Activated CD8-positive, alpha-beta memory T cell treated with anti-CD3 and anti-CD28 coated beads, Interleukin-2, amount 50 U/mL, for 4 hours (primary cell): ENCODE data around the gene MPP3.

Experiments
- DNase-seq: peaks from one replicate; pipeline ENCODE4 v3.0.0-alpha.2; 2020

Gene MPP3

GRCh38 chr17:43830510-43831140 lies 2.3 kb downstream of the MPP3 start:
- no peak for DNase-seq

GRCh38 chr17:43829738-43830137 lies 3.2 kb downstream of the MPP3 start:
- no peak for DNase-seq

DNA sequence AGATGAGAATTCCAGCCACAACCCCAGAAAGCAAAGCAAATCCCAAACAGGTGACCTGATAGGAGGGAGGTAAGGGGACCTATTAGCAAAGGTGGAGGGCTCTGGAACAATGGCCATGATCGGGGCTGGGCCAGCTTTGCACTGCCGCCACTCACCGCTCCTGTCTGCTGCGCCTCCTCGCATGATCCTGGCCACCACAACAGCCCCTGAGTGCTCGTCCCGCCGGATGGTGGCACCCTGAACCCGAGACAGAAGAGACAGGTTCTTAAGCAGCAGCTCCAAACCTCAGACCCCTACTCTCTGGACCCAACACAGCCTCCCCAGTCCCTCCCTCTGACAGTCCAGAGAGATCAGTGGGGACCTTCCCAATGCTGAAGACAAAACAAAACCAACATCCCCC lies 5.3 kb downstream of the MPP3 start:
- no peak for DNase-seq

DNA sequence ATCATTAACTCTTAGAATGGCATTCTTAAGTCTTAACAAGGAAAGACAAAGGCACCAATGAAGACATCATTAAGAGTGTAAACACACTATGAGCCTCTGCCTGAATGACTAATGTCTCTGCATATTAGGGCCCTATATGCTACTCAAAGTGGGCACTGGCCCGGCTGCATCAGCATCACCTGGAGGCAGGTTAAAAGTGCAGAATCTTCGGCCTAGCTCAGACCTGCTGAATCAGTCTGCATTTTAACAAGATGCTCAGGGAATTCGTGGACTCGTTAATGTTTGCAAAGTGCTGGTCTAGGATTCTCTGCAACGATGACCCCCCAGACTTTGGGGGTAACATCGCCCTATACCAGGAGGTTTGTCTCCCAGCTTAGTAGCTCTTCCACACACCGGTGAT lies 6.7 kb downstream of the MPP3 start:
- DNase-seq = no peak

- no peak for DNase-seq
Observed at GRCh38 chr17:43825567-43825966, 7.4 kb downstream of the MPP3 start.

- no peak for DNase-seq
Observed at GRCh38 chr17:43823350-43824084, 9.4 kb downstream of the MPP3 start.

- no peak for DNase-seq
Observed at GRCh38 chr17:43822570-43823190, 10.3 kb downstream of the MPP3 start.

GRCh38 chr17:43820759-43821158 lies 12.2 kb downstream of the MPP3 start:
- DNase-seq = no peak

GRCh38 chr17:43818966-43819365 lies 14.0 kb downstream of the MPP3 start:
- no peak for DNase-seq

DNA sequence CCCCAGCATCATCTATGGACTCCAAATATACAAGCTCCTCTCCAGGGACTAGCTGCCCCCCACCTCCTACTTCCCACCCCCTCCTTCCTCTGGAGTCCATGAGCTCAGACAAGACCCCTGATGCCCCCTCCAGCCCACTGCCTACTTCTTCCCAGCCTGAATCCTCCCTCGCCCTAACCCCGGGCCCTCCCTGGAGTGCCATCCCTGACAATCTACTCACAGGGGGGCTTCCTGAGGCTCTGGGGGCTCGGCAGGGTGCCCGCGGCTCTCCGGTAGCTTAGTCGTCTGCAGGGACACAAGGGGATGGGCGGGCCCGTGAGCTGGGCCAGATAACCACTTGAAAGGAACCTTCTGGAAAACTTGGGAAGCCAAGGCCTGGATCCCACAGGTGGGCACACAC lies 15.1 kb downstream of the MPP3 start:
- DNase-seq = no peak

- no peak for DNase-seq
Observed at GRCh38 chr17:43816336-43817320, 16.3 kb downstream of the MPP3 start.

- no peak for DNase-seq
Observed at GRCh38 chr17:43814714-43815113, 18.2 kb downstream of the MPP3 start.

DNA sequence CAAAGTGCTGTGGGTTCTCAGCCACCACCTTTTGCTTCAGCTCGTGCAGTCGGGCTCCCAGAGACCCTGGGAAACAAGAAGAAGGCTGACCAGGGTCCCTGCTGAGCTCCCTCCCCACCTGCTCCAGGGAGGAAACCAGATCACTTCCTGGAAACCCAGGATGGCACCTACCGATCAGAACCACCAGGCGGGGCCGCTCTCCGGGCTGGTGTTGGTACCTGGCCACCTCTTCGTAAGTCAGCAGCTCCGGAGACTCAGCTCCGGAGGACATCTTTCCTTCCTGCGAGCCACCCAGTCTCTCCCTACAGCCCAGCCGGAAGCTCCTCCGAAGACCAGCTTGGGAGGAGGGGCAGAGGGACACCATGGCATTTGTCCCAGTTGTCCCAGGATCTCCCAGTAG lies 18.9 kb downstream of the MPP3 start:
- no peak for DNase-seq

GRCh38 chr17:43813386-43813785 lies 19.6 kb downstream of the MPP3 start:
- DNase-seq = no peak

DNA sequence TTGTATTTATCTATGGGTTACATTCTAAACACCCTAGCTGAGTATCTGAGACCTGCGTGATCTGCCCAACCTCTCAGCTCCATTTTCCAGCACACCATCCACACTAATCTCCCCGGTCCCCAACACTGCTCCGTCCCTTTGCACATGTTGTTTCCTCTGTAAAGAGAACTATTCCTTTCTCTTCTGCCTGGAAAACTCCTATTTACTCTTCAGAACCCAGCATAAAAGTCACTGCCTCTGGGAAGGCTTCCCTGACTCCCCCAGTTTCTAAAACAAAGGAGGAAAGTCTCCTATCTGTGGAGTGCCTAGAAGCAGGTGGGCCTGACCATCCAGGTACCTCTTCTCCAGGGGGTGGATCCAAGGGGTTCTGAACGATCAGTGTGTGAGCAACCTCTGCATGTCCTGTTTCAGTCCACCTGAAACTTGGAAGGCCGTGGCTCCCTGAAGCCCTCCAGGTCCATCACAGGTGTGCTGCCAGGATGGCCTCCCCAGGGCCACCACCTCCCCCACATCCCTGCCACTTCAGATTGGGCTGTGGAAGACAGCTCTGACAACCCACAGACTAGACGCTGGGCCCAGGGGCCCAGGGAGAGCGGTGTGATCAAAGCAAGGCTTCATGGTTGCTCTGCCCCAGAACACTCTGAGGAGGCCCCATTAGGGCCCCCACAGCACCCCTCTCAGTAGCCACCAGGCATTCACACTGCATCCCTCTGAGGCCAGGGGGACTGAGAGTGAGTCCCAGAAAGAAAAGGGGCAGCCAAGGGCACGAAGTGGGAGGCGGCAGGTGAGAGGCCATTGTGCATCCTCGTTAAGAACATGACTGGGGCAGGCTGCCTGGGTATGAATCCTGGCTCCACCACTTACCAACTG lies 20.3 kb downstream of the MPP3 start:
- DNase-seq = no peak

GRCh38 chr17:43810823-43811222 lies 22.1 kb downstream of the MPP3 start:
- DNase-seq = no peak

DNA sequence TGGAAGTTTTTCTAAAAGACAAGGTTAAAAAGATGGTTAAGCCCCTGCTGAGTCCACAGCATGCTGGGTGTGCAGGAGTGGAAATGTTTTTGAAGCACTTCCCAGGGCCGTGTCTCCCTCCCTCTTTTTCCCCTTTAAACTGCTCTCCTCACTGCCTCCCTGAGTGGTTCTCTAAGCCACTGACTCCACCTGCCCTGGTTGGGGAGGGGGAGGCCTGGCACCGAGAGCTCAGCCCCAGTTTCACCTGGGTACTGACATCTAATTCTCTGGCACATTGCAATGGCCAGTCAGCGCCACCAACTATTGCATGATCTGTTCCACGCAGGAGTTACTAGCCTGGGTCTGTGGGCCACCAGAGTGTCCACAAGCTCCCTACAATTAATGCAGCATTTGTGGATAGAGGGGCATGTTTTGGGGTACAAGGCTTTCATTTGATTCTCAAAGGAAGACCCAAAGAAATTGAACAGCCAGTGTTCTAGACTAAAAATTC lies 22.7 kb downstream of the MPP3 start:
- DNase-seq = no peak

DNA sequence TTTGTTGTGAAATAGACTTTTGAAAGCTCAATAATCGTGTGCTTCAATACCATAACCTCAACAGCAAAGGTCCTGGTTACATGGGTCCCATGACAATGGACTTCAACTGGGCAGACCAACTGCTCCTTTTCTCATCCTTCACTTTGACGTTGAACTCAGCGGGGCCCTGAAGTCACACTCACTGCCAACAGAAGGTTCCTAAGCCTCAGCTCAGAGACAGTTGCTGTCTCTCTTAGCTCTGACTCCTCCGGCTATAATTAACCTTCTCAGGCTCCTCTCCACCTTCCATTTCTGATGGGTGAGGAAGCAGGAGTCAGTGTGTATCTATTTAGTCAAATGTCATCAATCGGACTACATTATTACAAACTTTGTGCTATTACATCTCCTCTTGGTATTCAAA lies 23.8 kb downstream of the MPP3 start:
- no peak for DNase-seq

GRCh38 chr17:43808076-43808475 lies 24.9 kb downstream of the MPP3 start:
- DNase-seq = no peak

DNA sequence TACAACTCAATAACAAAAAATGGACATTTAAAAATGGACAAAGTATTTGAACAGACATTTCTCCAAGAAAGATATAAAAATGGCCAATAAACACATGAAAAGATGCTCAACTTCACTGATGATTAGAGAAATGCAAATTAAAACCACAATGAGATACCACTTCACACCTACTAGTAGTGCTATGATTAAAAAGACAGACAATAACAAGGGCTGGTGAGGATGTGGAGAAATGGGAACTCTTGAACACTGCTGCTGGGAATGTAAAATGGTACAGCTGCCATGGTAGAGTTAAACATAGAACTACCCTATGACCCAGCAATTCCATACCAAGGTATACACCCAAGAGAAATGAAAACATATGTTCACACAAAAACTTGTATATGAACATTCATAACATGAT lies 27.8 kb downstream of the MPP3 start:
- no peak for DNase-seq

- DNase-seq = no peak
Observed at GRCh38 chr17:43803758-43804157, 29.2 kb downstream of the MPP3 start.

DNA sequence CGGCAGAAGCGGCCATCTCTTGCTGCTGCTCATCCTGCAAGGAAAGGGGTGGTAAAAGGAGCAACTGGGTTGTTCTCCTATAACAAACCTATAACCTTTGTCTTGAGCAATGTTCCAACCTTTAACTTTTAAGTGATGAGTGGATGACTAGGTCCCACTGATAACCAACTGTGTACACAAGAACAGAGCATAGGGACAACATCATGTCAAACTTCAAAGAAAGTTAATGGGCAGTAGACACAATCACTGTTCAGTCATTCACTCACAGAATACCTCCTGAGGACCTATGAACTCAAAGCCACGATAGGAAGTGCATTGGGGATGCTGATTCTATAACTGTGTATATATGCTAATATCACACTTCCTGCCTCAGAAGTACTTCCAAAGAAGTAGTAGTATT lies 31.1 kb downstream of the MPP3 start:
- DNase-seq = no peak
